ENCODE measurements around the gene SOS2.

DNA sequence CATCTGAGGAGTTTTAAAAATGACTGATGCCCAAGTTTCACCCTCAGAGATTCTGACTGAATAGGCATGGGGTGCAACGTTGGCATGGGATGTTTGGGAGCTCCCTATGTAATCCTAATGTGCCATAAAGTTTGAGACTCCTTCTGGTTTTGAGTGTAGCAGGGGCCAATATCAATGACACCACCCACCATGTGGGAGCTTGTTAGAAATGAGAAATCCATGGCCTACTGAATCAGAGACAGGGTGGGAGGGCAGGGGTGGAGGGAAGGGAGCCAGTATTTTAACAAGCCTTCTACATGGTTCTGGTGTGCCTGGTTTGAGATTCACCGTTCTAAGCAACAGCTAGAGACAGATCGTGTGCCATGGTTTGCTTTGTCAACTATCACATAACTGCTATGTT lies 161.1 kb downstream of the SOS2 start:
- no peak for TF ChIP-seq CTCF (IDR thresholded peaks at IDR 0.05)
- TF ChIP-seq POLR2AphosphoS5 (IDR thresholded peaks at IDR 0.05): no peak
- TF ChIP-seq POLR2A (IDR thresholded peaks at IDR 0.05; ENCODE audit: low read depth): no peak

All from esophagus muscularis mucosa (tissue), 3 donors.